SK-N-SH (cell line): ENCODE data around the gene ZNF324B. TPM values are rescaled to one million over a fixed set of nuclear protein-coding genes. Genes with fewer than 3 reads are reported as not detected.

Experiments used
- CTCF ChIA-PET: fragments of 300-600, 350-600 bp; formaldehyde crosslinking; extraction: SDS; loops from one replicate; lab custom pipeline; 2021; lab: Yijun Ruan, JAX
- POLR2A ChIA-PET: fragments of 350-600 bp; sonication (Branson Sonifier 250); formaldehyde crosslinking; extraction: SDS; loops from one replicate; lab custom pipeline; 2020; ENCODE audit warnings: antibody characterized with exemption, inconsistent platforms; lab: Yijun Ruan, JAX
- DNase-seq: peaks from one replicate; pipeline ENCODE4 v3.0.0; 2012
- H2AFZ ChIP-seq: fragments of 200-600 bp; sonication (generic); 2 replicates; pipeline ENCODE4 v1.8.1; 2016; ENCODE audit warnings: antibody characterized with exemption, mild to moderate bottlenecking, low read depth
- H3F3A ChIP-seq: fragments of 200-600 bp; sonication (generic); replicated peaks from 2 replicates; pipeline ENCODE3; 2016; ENCODE audit warnings: antibody characterized with exemption, mild to moderate bottlenecking; ENCODE audit not compliant: insufficient read depth
- H3K27ac ChIP-seq, 2 experiments: fragments of 200-500 bp in 1 of 2; fragments of 200-600 bp in 1 of 2; sonication (Bioruptor generic) in 1 of 2; sonication (generic), shearing (Covaris generic) in 1 of 2; 2 replicates each; pipeline versions ENCODE4 v1.5.1 to v1.6.1; 2014 to 2016; ENCODE audit warnings: low read depth in 2 of 2, inconsistent platforms in 1 of 2, low read length in 1 of 2, mild to moderate bottlenecking in 1 of 2, mixed read lengths in 1 of 2
- H3K27me3 ChIP-seq: fragments of 200-600 bp; sonication (generic), shearing (Covaris generic); 2 replicates; pipeline ENCODE4 v1.6.1; 2016; ENCODE audit warnings: mixed run types; ENCODE audit not compliant: insufficient read depth
- H3K36me3 ChIP-seq, 2 experiments: fragments of 200-500 bp in 1 of 2; fragments of 200-600 bp in 1 of 2; sonication (Bioruptor generic) in 1 of 2; sonication (generic) in 1 of 2; replicated peaks in 1 of 2; 2 replicates each; pipeline versions ENCODE3 to v1.5.1; 2014 to 2016; ENCODE audit warnings: low read length in 1 of 2, mild to moderate bottlenecking in 1 of 2; ENCODE audit not compliant: insufficient read depth in 2 of 2, control insufficient read depth in 1 of 2
- H3K4me1 ChIP-seq, 2 experiments: fragments of 200-500 bp in 1 of 2; fragments of 200-600 bp in 1 of 2; sonication (Bioruptor generic) in 1 of 2; sonication (generic), shearing (Covaris generic) in 1 of 2; 2 replicates each; pipeline versions ENCODE4 v1.5.1 to v1.6.1; 2014 to 2016; ENCODE audit warnings: low read depth in 1 of 2, low read length in 1 of 2, mixed run types in 1 of 2; ENCODE audit not compliant: insufficient read depth in 2 of 2, control insufficient read depth in 1 of 2
- H3K4me2 ChIP-seq: fragments of 200-600 bp; sonication (generic), shearing (Covaris generic); 2 replicates; pipeline ENCODE4 v1.6.1; 2017; ENCODE audit warnings: mixed run types
- H3K4me3 ChIP-seq, 2 experiments: fragments of 200-500 bp in 1 of 2; fragments of 200-600 bp in 1 of 2; sonication (Bioruptor generic) in 1 of 2; sonication (generic), shearing (Covaris generic) in 1 of 2; 2 replicates each; pipeline versions ENCODE4 v1.5.1 to v1.8.1; 2014 to 2016; ENCODE audit warnings: low read depth in 2 of 2, inconsistent platforms in 1 of 2, low read length in 1 of 2, mild to moderate bottlenecking in 1 of 2, mixed read lengths in 1 of 2, moderate library complexity in 1 of 2
- H3K79me2 ChIP-seq: fragments of 200-600 bp; sonication (generic); 2 replicates; pipeline ENCODE4 v1.8.1; 2017; ENCODE audit warnings: mild to moderate bottlenecking; ENCODE audit not compliant: insufficient read depth
- H3K9ac ChIP-seq: fragments of 200-600 bp; sonication (generic); 2 replicates; pipeline ENCODE4 v1.6.1; 2017; ENCODE audit warnings: mixed run types
- H3K9me2 ChIP-seq: fragments of 200-600 bp; sonication (generic); 2 replicates; pipeline ENCODE4 v1.6.1; 2017; ENCODE audit warnings: mixed run types
- H3K9me3 ChIP-seq: fragments of 200-600 bp; sonication (generic); 2 replicates; pipeline ENCODE4 v1.6.1; 2017; ENCODE audit warnings: mixed run types, mild to moderate bottlenecking, moderate library complexity
- H4K20me1 ChIP-seq: fragments of 200-600 bp; sonication (generic); 2 replicates; pipeline ENCODE4 v1.6.1; 2017; ENCODE audit warnings: mild to moderate bottlenecking, mixed run types; ENCODE audit not compliant: insufficient read depth
- CHD2 ChIP-seq: fragments of 150-350 bp; IDR thresholded peaks from 2 replicates; pipeline ENCODE4 v1.6.1; 2018; ENCODE audit warnings: low read length; ENCODE audit not compliant: partially characterized antibody
- EP300 ChIP-seq, 2 experiments: IDR thresholded peaks; 2 replicates each; pipeline versions ENCODE4 v1.4.0 to v1.6.1; 2012; ENCODE audit warnings: borderline replicate concordance in 1 of 2, low read depth in 1 of 2, low read length in 1 of 2
- EZH2phosphoT487 ChIP-seq: fragments of 200-600 bp; sonication (generic); IDR thresholded peaks from 2 replicates; pipeline ENCODE4 v1.6.1; 2017; ENCODE audit warnings: low read depth, mixed run types, mild to moderate bottlenecking, antibody characterized with exemption, moderate library complexity, borderline replicate concordance
- FOSL2 ChIP-seq: IDR thresholded peaks from 2 replicates; pipeline ENCODE4 v1.4.0; 2012; ENCODE audit warnings: low read depth, mild to moderate bottlenecking, moderate library complexity, borderline replicate concordance
- FOXM1 ChIP-seq: IDR thresholded peaks from 2 replicates; pipeline ENCODE4 v1.4.0; 2012; ENCODE audit warnings: low read depth, mild to moderate bottlenecking
- GABPA ChIP-seq: IDR thresholded peaks from 2 replicates; pipeline ENCODE4 v1.4.0; 2012; ENCODE audit warnings: low read depth, mild to moderate bottlenecking
- MEF2A ChIP-seq: IDR thresholded peaks from 2 replicates; pipeline ENCODE4 v1.4.0; 2012; ENCODE audit warnings: low read depth, borderline replicate concordance
- MXI1 ChIP-seq: IDR thresholded peaks from 2 replicates; pipeline ENCODE4 v1.6.1; 2012; ENCODE audit warnings: mild to moderate bottlenecking, low read depth, low read length, improper control_type of control experiment
- RAD21 ChIP-seq: IDR thresholded peaks from 2 replicates; pipeline ENCODE4 v1.6.1; 2012; ENCODE audit warnings: mild to moderate bottlenecking, low read length
- RCOR1 ChIP-seq: fragments of 150-350 bp; IDR thresholded peaks from 2 replicates; pipeline ENCODE4 v1.6.1; 2017; ENCODE audit warnings: antibody characterized with exemption, low read length
- RFX5 ChIP-seq: IDR thresholded peaks from 2 replicates; pipeline ENCODE4 v1.6.1; 2012; ENCODE audit warnings: mild to moderate bottlenecking, improper control_type of control experiment, low read length
- SIN3A ChIP-seq: IDR thresholded peaks from 2 replicates; pipeline ENCODE4 v1.6.1; 2012; ENCODE audit warnings: low read depth, mild to moderate bottlenecking, low read length, moderate library complexity, borderline replicate concordance
- SMC3 ChIP-seq: IDR thresholded peaks from 2 replicates; pipeline ENCODE4 v1.6.1; 2012; ENCODE audit warnings: low read depth, low read length, improper control_type of control experiment
- TAF1 ChIP-seq: IDR thresholded peaks from 2 replicates; pipeline ENCODE4 v1.6.1; 2012; ENCODE audit warnings: low read depth, mild to moderate bottlenecking, low read length, moderate library complexity, borderline replicate concordance
- TCF12 ChIP-seq: IDR thresholded peaks from 2 replicates; pipeline ENCODE4 v1.4.0; 2012
- YY1 ChIP-seq: IDR thresholded peaks from 2 replicates; pipeline ENCODE4 v1.4.0; 2012; ENCODE audit warnings: low read depth, mild to moderate bottlenecking
- WGBS: methylation state at CpG from one replicate; pipeline ENCODE4 v1.1.6; 2017; ENCODE audit warnings: low lambda C conversion rate; 5-methylcytosine and 5-hydroxymethylcytosine counted together
- polyA plus RNA-seq, 3 experiments: library from polyadenylated mRNA; depleted of rRNA; stranded (reverse); fragments of >200 nt; gene quantifications; 2 replicates each; pipeline ENCODE4 v1.2.3, GENCODE V29; 2012
- TF ChIP-seq, protein P1 (sequence below): fragments of 150-350 bp; IDR thresholded peaks from 2 replicates; pipeline ENCODE4 v1.6.1; 2017; ENCODE audit warnings: antibody characterized with exemption, low read length, low read depth, borderline replicate concordance
- TF ChIP-seq, protein P2 (sequence below): IDR thresholded peaks from 2 replicates; pipeline ENCODE4 v1.6.1; 2012; ENCODE audit warnings: mild to moderate bottlenecking, low read depth, low read length, moderate library complexity
- TF ChIP-seq, protein P3 (sequence below): IDR thresholded peaks from 2 replicates; pipeline ENCODE4; 2012
- TF ChIP-seq, protein P4 (sequence below): IDR thresholded peaks from 2 replicates; pipeline ENCODE4 v1.4.0; 2012; ENCODE audit warnings: low read depth

Gene ZNF324B
- polyA plus RNA-seq, 1 of the 3 experiments (the other 2 are of a cell fraction): 2.9 TPM

DNA sequence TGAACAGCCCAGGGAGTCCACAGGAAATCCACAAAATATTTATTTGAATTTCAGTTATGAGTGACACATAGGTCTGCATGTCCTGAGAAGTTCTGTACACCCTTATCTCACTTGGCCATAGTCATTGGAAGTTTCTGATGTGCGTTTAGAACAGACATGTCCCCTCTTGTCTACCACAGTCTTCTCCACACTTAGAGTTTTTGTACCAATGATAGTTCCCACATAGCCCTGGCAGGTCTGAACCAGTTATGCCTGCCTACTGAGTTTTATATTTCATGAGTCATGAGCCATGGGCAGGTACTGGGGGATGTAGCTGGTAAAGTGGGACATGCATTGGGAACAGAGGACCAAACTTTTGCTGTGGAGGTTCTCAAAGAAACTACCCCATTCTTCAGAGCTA lies 22.8 kb upstream of the ZNF324B start:
- TF ChIP-seq RFX5 (no peak), YY1 (no peak), GABPA (no peak), SMC3 (no peak), RAD21 (no peak)
- H3K4me3 ChIP-seq: no peak overlapping the region
- 78% methylated on average over 1 of the region's 1 CpG for WGBS
- no peak overlapping the region for H3K4me2 ChIP-seq
- H3K9me2 ChIP-seq: no peaks in the 10 kb centered on the region
- H3F3A ChIP-seq: no peaks in the 10 kb centered on the region
- no peak for DNase-seq
- no peak overlapping the region for H2AFZ ChIP-seq
- ChIA-PET POLR2A (no interaction called here), CTCF (no interaction called here)
- no peaks in the 10 kb centered on the region for H3K27me3 ChIP-seq
- no peaks in the 10 kb centered on the region for H3K4me1 ChIP-seq
- H3K9ac ChIP-seq: no peak overlapping the region
- H3K27ac ChIP-seq: no peak overlapping the region
- peaks cover 4 to 12% of the 10 kb centered on the region in 2 experiments for H3K36me3 ChIP-seq
- no peaks in the 10 kb centered on the region for H3K79me2 ChIP-seq
- H3K9me3 ChIP-seq: peaks cover 11% of the 10 kb centered on the region; the same call in 1 of the 2 replicates
- H4K20me1 ChIP-seq: no peaks in the 10 kb centered on the region

DNA sequence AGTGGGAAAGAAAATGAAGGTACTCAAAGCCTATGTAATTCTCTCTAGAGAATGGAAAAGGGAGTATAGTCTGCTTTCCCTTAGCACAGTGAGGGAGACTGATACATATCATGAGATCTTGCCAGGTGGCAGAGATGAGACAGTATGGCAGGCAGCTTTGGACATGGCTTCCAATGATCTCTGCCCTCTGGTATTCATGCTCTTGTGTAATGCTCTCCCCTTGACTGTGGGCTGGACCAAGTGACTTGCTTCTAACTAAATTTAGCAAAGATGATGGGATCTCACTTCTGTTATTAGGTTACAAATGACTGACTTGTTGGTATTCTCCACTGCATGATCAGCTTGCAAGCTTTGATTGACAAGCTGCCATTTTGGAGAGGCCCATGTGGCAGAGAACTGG lies 21.7 kb upstream of the ZNF324B start:
- no peaks in the 10 kb centered on the region for H3K27me3 ChIP-seq
- no peaks in the 10 kb centered on the region for H3K79me2 ChIP-seq
- no peak overlapping the region for H3K4me3 ChIP-seq
- no peak overlapping the region for H3K9ac ChIP-seq
- H3K9me3 ChIP-seq: peaks cover 17% of the 10 kb centered on the region
- H3K4me2 ChIP-seq: no peak overlapping the region
- POLR2A ChIA-PET: no interaction called here
- H3K4me1 ChIP-seq: no peaks in the 10 kb centered on the region
- H4K20me1 ChIP-seq: no peaks in the 10 kb centered on the region
- H3K9me2 ChIP-seq: no peaks in the 10 kb centered on the region
- H2AFZ ChIP-seq: no peak overlapping the region
- H3F3A ChIP-seq: no peaks in the 10 kb centered on the region
- DNase-seq: no peak
- TF ChIP-seq EZH2phosphoT487 (no peak), FOXM1 (no peak), YY1 (no peak), TCF12 (no peak), RCOR1 (no peak), CHD2 (no peak), TAF1 (no peak), MEF2A (no peak), SIN3A (no peak), EP300 (IDR thresholded peaks at IDR 0.05; ENCODE audit: borderline replicate concordance in 1 of 2, low read depth in 1 of 2, low read length in 1 of 2) (no peak), SMC3 (no peak), FOSL2 (no peak), MXI1 (no peak)
- TF ChIP-seq, protein P1, sequence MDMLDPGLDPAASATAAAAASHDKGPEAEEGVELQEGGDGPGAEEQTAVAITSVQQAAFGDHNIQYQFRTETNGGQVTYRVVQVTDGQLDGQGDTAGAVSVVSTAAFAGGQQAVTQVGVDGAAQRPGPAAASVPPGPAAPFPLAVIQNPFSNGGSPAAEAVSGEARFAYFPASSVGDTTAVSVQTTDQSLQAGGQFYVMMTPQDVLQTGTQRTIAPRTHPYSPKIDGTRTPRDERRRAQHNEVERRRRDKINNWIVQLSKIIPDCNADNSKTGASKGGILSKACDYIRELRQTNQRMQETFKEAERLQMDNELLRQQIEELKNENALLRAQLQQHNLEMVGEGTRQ: no peak
- TF ChIP-seq, protein P2, sequence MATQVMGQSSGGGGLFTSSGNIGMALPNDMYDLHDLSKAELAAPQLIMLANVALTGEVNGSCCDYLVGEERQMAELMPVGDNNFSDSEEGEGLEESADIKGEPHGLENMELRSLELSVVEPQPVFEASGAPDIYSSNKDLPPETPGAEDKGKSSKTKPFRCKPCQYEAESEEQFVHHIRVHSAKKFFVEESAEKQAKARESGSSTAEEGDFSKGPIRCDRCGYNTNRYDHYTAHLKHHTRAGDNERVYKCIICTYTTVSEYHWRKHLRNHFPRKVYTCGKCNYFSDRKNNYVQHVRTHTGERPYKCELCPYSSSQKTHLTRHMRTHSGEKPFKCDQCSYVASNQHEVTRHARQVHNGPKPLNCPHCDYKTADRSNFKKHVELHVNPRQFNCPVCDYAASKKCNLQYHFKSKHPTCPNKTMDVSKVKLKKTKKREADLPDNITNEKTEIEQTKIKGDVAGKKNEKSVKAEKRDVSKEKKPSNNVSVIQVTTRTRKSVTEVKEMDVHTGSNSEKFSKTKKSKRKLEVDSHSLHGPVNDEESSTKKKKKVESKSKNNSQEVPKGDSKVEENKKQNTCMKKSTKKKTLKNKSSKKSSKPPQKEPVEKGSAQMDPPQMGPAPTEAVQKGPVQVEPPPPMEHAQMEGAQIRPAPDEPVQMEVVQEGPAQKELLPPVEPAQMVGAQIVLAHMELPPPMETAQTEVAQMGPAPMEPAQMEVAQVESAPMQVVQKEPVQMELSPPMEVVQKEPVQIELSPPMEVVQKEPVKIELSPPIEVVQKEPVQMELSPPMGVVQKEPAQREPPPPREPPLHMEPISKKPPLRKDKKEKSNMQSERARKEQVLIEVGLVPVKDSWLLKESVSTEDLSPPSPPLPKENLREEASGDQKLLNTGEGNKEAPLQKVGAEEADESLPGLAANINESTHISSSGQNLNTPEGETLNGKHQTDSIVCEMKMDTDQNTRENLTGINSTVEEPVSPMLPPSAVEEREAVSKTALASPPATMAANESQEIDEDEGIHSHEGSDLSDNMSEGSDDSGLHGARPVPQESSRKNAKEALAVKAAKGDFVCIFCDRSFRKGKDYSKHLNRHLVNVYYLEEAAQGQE: no peak
- TF ChIP-seq, protein P3, sequence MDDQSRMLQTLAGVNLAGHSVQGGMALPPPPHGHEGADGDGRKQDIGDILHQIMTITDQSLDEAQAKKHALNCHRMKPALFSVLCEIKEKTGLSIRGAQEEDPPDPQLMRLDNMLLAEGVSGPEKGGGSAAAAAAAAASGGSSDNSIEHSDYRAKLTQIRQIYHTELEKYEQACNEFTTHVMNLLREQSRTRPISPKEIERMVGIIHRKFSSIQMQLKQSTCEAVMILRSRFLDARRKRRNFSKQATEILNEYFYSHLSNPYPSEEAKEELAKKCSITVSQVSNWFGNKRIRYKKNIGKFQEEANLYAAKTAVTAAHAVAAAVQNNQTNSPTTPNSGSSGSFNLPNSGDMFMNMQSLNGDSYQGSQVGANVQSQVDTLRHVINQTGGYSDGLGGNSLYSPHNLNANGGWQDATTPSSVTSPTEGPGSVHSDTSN: no peak
- TF ChIP-seq, protein P4, sequence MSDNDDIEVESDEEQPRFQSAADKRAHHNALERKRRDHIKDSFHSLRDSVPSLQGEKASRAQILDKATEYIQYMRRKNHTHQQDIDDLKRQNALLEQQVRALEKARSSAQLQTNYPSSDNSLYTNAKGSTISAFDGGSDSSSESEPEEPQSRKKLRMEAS: no peak
- CTCF ChIA-PET: no interaction called here
- no peak overlapping the region for H3K27ac ChIP-seq
- H3K36me3 ChIP-seq: peaks cover 15 to 23% of the 10 kb centered on the region in 2 experiments
